ENCODE data around the gene FANCD2.

- TF ChIP-seq GATA3 (IDR thresholded peaks at IDR 0.05; ENCODE audit: low read depth, low read length) (no peak), GATA2 (IDR thresholded peaks at IDR 0.05; ENCODE audit: low read depth, low read length) (no peak)
Measured at GRCh38 chr3:10121064-10121463, 94.8 kb downstream of the FANCD2 start.

All from SH-SY5Y (cell line).